Endothelial cell (in vitro differentiated cells): ENCODE data around the gene FOSL2. TPM values are rescaled to one million over a fixed set of nuclear protein-coding genes. Genes with fewer than 3 reads are reported as not detected.
A peak's percentile ranks its signal among the peaks of the same experiment; 100 is the strongest.

Experiments used
- DNase-seq: peaks from one replicate; pipeline ENCODE4 v3.0.0; 2021; ENCODE audit warnings: low spot score
- H3K27ac Mint-ChIP-seq: one replicate; pipeline ENCODE4 v1.8.0; 2021; ENCODE audit warnings: mixed read lengths, inconsistent platforms; ENCODE audit not compliant: unreplicated experiment
- H3K27me3 Mint-ChIP-seq: one replicate; pipeline ENCODE4 v1.8.0; 2021; ENCODE audit warnings: mild to moderate bottlenecking, moderate library complexity, mixed read lengths, inconsistent platforms; ENCODE audit not compliant: unreplicated experiment
- H3K36me3 Mint-ChIP-seq: one replicate; pipeline ENCODE4 v1.8.0; 2021; ENCODE audit warnings: mild to moderate bottlenecking, low read depth, mixed read lengths, inconsistent platforms; ENCODE audit not compliant: unreplicated experiment
- H3K4me1 Mint-ChIP-seq: one replicate; pipeline ENCODE4 v1.8.0; 2021; ENCODE audit warnings: mild to moderate bottlenecking, mixed read lengths, inconsistent platforms; ENCODE audit not compliant: unreplicated experiment
- H3K4me3 Mint-ChIP-seq: one replicate; pipeline ENCODE4 v1.8.0; 2021; ENCODE audit warnings: mild to moderate bottlenecking, mixed read lengths, inconsistent platforms; ENCODE audit not compliant: unreplicated experiment
- H3K9me3 Mint-ChIP-seq: one replicate; pipeline ENCODE4 v1.8.0; 2021; ENCODE audit warnings: mixed read lengths, inconsistent platforms; ENCODE audit not compliant: unreplicated experiment
- CTCF ChIP-seq: fragments of 200-600 bp; sonication (generic); IDR thresholded peaks from one replicate; pipeline ENCODE4 v1.5.0; 2021; ENCODE audit warnings: antibody characterized with exemption; ENCODE audit not compliant: unreplicated experiment
- total RNA-seq: library from RNA; stranded (reverse); fragmentation: NEBNext Ultra II Directional; extraction: Animal tissue kit (Norgen Biotek cat#: 25700); gene quantifications from one replicate; pipeline ENCODE4 v1.2.1, GENCODE V29; 2021; ENCODE audit not compliant: unreplicated experiment

Gene FOSL2
- total RNA-seq, 1 donor from 2014 or later = 24.4 TPM

GRCh38 chr2:28433935-28434599 is 41.4 kb downstream of the FOSL2 start:
- Mint-ChIP-seq H3K9me3 (no peaks in the 10 kb centered on the region), H3K4me1 (peaks cover 9% of the 10 kb centered on the region), H3K27me3 (peaks cover 7% of the 10 kb centered on the region), H3K27ac (peak overlapping the region; percentile 25), H3K36me3 (no peaks in the 10 kb centered on the region), H3K4me3 (no peak overlapping the region)
- DNase-seq = no peak
- no peak for TF ChIP-seq CTCF

- peaks cover 7% of the 10 kb centered on the region for H3K27me3 Mint-ChIP-seq
- no peak for DNase-seq
- H3K36me3 Mint-ChIP-seq = no peaks in the 10 kb centered on the region
- no peak for TF ChIP-seq CTCF
- H3K27ac Mint-ChIP-seq = no peak overlapping the region
- H3K4me1 Mint-ChIP-seq = peaks cover 9% of the 10 kb centered on the region
- no peaks in the 10 kb centered on the region for H3K9me3 Mint-ChIP-seq
- H3K4me3 Mint-ChIP-seq = no peak overlapping the region
Observed at GRCh38 chr2:28434600-28434989, 41.9 kb downstream of the FOSL2 start.

- no peak for TF ChIP-seq CTCF
- peaks cover 5% of the 10 kb centered on the region for H3K27me3 Mint-ChIP-seq
- no peak for DNase-seq
- H3K27ac Mint-ChIP-seq = no peak overlapping the region
- no peak overlapping the region for H3K4me3 Mint-ChIP-seq
- peaks cover 9% of the 10 kb centered on the region for H3K4me1 Mint-ChIP-seq
- no peaks in the 10 kb centered on the region for H3K9me3 Mint-ChIP-seq
- H3K36me3 Mint-ChIP-seq = no peaks in the 10 kb centered on the region
Observed at GRCh38 chr2:28435241-28435640, 42.6 kb downstream of the FOSL2 start.

- H3K4me1 Mint-ChIP-seq = peaks cover 2% of the 10 kb centered on the region
- H3K27me3 Mint-ChIP-seq = peaks cover 9% of the 10 kb centered on the region
- H3K36me3 Mint-ChIP-seq = no peaks in the 10 kb centered on the region
- no peak for DNase-seq
- TF ChIP-seq CTCF = no peak
- no peaks in the 10 kb centered on the region for H3K9me3 Mint-ChIP-seq
- no peak overlapping the region for H3K4me3 Mint-ChIP-seq
- no peak overlapping the region for H3K27ac Mint-ChIP-seq
Observed at GRCh38 chr2:28435814-28436351, 43.2 kb downstream of the FOSL2 start.

GRCh38 chr2:28436525-28437051 is 43.9 kb downstream of the FOSL2 start:
- Mint-ChIP-seq H3K9me3 (no peaks in the 10 kb centered on the region), H3K27me3 (peaks cover 9% of the 10 kb centered on the region), H3K36me3 (no peaks in the 10 kb centered on the region), H3K4me3 (no peak overlapping the region), H3K27ac (no peak overlapping the region), H3K4me1 (no peaks in the 10 kb centered on the region)
- TF ChIP-seq CTCF = no peak
- DNase-seq = no peak
